WTC11 (cell line): Measurements from ENCODE around the gene SYNDIG1. TPM values are rescaled to one million over a fixed set of nuclear protein-coding genes. Genes with fewer than 3 reads are reported as not detected.

ENCODE experiments used
- ATAC-seq: fragments of 200-7000 bp; cut with Tn5 transposase; 2 replicates; pipeline ENCODE4 v1.10.0; 2021; ENCODE audit warnings: mild to moderate bottlenecking, moderate library complexity
- CTCF ChIA-PET: fragments of 300-600 bp; sonication (Branson Sonifier 250); formaldehyde crosslinking; loops from one replicate; lab custom pipeline; 2021; ENCODE audit warnings: antibody characterized with exemption; lab: Charles Lee
- POLR2A ChIA-PET: fragments of 350-600 bp; sonication (Branson Sonifier 250); formaldehyde crosslinking; loops from one replicate; lab custom pipeline; 2021; ENCODE audit warnings: antibody characterized with exemption; lab: Charles Lee
- DNase-seq: peaks from one replicate; pipeline ENCODE4 v3.0.0; 2021; ENCODE audit warnings: low spot score
- H3K27ac Mint-ChIP-seq: 2 replicates; pipeline ENCODE4 v1.8.0; 2021; ENCODE audit warnings: mixed read lengths
- H3K27me3 Mint-ChIP-seq: 2 replicates; pipeline ENCODE4 v1.8.0; 2021; ENCODE audit warnings: low read depth, mild to moderate bottlenecking, moderate library complexity, mixed read lengths
- H3K36me3 Mint-ChIP-seq: 2 replicates; pipeline ENCODE4 v1.8.0; 2021; ENCODE audit warnings: mixed read lengths
- H3K4me1 Mint-ChIP-seq: 2 replicates; pipeline ENCODE4 v1.8.0; 2022; ENCODE audit warnings: mixed read lengths
- H3K4me3 Mint-ChIP-seq: 2 replicates; pipeline ENCODE4 v1.8.0; 2021; ENCODE audit warnings: mild to moderate bottlenecking, moderate library complexity, mixed read lengths
- H3K9me3 Mint-ChIP-seq: 2 replicates; pipeline ENCODE4 v1.8.0; 2021; ENCODE audit warnings: mixed read lengths
- AR ChIP-seq: fragments of 250-450 bp; sonication (Bioruptor Pico); IDR thresholded peaks from 2 replicates; pipeline ENCODE4 v1.9.0; 2021; ENCODE audit warnings: mild to moderate bottlenecking
- CBFB ChIP-seq: sonication (generic); formaldehyde crosslinking; IDR thresholded peaks from 2 replicates; pipeline ENCODE4 v1.8.1; 2022; ENCODE audit warnings: mild to moderate bottlenecking, low read depth, missing genetic modification reagents
- CREB1 ChIP-seq: sonication (generic); formaldehyde crosslinking; IDR thresholded peaks from 2 replicates; pipeline ENCODE4 v1.8.0; 2023; ENCODE audit warnings: mild to moderate bottlenecking, missing genetic modification reagents
- CTCF ChIP-seq: fragments of 200-600 bp; IDR thresholded peaks from 2 replicates; pipeline ENCODE4 v1.8.0; 2022; ENCODE audit warnings: antibody characterized with exemption
- E2F4 ChIP-seq: sonication (generic); formaldehyde crosslinking; IDR thresholded peaks from 2 replicates; pipeline ENCODE4 v1.8.1; 2022; ENCODE audit warnings: low read depth, mild to moderate bottlenecking, moderate library complexity, missing genetic modification reagents, borderline replicate concordance
- FOXJ3 ChIP-seq: sonication (generic); formaldehyde crosslinking; IDR thresholded peaks from 2 replicates; pipeline ENCODE4 v1.9.0; 2021; ENCODE audit warnings: missing genetic modification reagents, mild to moderate bottlenecking, borderline replicate concordance
- FOXK1 ChIP-seq: sonication (generic); formaldehyde crosslinking; IDR thresholded peaks from 2 replicates; pipeline ENCODE4 v1.8.0; 2022; ENCODE audit warnings: mild to moderate bottlenecking, moderate library complexity, missing genetic modification reagents
- FOXP1 ChIP-seq: sonication (generic); formaldehyde crosslinking; IDR thresholded peaks from 2 replicates; pipeline ENCODE4 v1.8.0; 2022; ENCODE audit warnings: missing genetic modification reagents, mild to moderate bottlenecking, moderate library complexity, borderline replicate concordance
- IRF2 ChIP-seq: sonication (generic); formaldehyde crosslinking; IDR thresholded peaks from 2 replicates; pipeline ENCODE4 v1.8.0; 2022; ENCODE audit warnings: low read depth, missing genetic modification reagents, borderline replicate concordance
- KAT7 ChIP-seq: sonication (generic); formaldehyde crosslinking; IDR thresholded peaks from 2 replicates; pipeline ENCODE4 v1.8.1; 2023; ENCODE audit warnings: missing genetic modification reagents, mild to moderate bottlenecking, borderline replicate concordance
- NR1H2 ChIP-seq: sonication (generic); formaldehyde crosslinking; IDR thresholded peaks from 2 replicates; pipeline ENCODE4 v1.9.0; 2021; ENCODE audit warnings: mild to moderate bottlenecking, moderate library complexity, missing genetic modification reagents
- OVOL2 ChIP-seq: fragments of 250-450 bp; sonication (Bioruptor Pico); IDR thresholded peaks from 2 replicates; pipeline ENCODE4 v1.9.0; 2021; ENCODE audit warnings: mild to moderate bottlenecking, borderline replicate concordance
- RELA ChIP-seq: sonication (generic); formaldehyde crosslinking; IDR thresholded peaks from 2 replicates; pipeline ENCODE4 v1.8.1; 2022; ENCODE audit warnings: missing genetic modification reagents, mild to moderate bottlenecking, borderline replicate concordance
- RORB ChIP-seq: fragments of 250-450 bp; sonication (Bioruptor Pico); IDR thresholded peaks from 2 replicates; pipeline ENCODE4 v1.9.0; 2021; ENCODE audit warnings: mild to moderate bottlenecking
- STAT6 ChIP-seq: sonication (generic); formaldehyde crosslinking; conservative IDR thresholded peaks from 2 replicates; pipeline ENCODE4 v1.8.1; 2023; ENCODE audit warnings: mild to moderate bottlenecking, low read depth, missing genetic modification reagents, moderate library complexity
- TP53 ChIP-seq: sonication (generic); formaldehyde crosslinking; IDR thresholded peaks from 2 replicates; pipeline ENCODE4 v1.8.1; 2023; ENCODE audit warnings: mild to moderate bottlenecking, missing genetic modification reagents
- ZBTB43 ChIP-seq: sonication (generic); formaldehyde crosslinking; IDR thresholded peaks from 2 replicates; pipeline ENCODE4 v1.8.1; 2023; ENCODE audit warnings: mild to moderate bottlenecking, missing genetic modification reagents
- ZNF263 ChIP-seq: sonication (generic); formaldehyde crosslinking; IDR thresholded peaks from 2 replicates; pipeline ENCODE4 v1.8.1; 2022; ENCODE audit warnings: low read depth, mild to moderate bottlenecking, moderate library complexity, missing genetic modification reagents
- ZNF317 ChIP-seq: sonication (generic); formaldehyde crosslinking; IDR thresholded peaks from 2 replicates; pipeline ENCODE4 v1.8.1; 2023; ENCODE audit warnings: low read depth, mild to moderate bottlenecking, moderate library complexity, missing genetic modification reagents, borderline replicate concordance
- ZNF396 ChIP-seq: fragments of 250-450 bp; sonication (Bioruptor Pico); IDR thresholded peaks from 2 replicates; pipeline ENCODE4 v1.8.0; 2021; ENCODE audit warnings: mild to moderate bottlenecking, moderate library complexity, borderline replicate concordance
- total RNA-seq: library from RNA; stranded (reverse); gene quantifications from 3 replicates; pipeline ENCODE4 v1.2.3, GENCODE V29; 2021

SYNDIG1 gene
- total RNA-seq, 1 experiment from 2014 or later = 6.4 TPM

GRCh38 chr20:24686156-24686555 is 216.7 kb downstream of the SYNDIG1 start (continued):
- TF ChIP-seq KAT7 (no peak), CBFB (no peak), FOXJ3 (CRISPR knock-in tag) (no peak), TP53 (no peak)

GRCh38 chr20:24690408-24690807 is 221.0 kb downstream of the SYNDIG1 start:
- ChIA-PET CTCF (interaction anchor here (0.6 kb wide), 1 partner anchor 74 kb away, joined by 3 read pairs; no protein-coding TSS in a partner anchor), POLR2A (no interaction called here)
- H3K4me1 Mint-ChIP-seq = no peaks in the 10 kb centered on the region
- no peak for TF ChIP-seq FOXP1 (CRISPR knock-in tag)
- 0 out of 2 replicates have a peak, but pooled peaks have one; percentile 60 for TF ChIP-seq ZNF317 (CRISPR knock-in tag)
- H3K27ac Mint-ChIP-seq = no peak overlapping the region
- ATAC-seq (no peak), DNase-seq (no peak)
- H3K9me3 Mint-ChIP-seq = peaks cover 35% of the 10 kb centered on the region
- H3K27me3 Mint-ChIP-seq = no peaks in the 10 kb centered on the region; the same call in 1 of the 2 replicates
- no peak overlapping the region for H3K4me3 Mint-ChIP-seq
- peaks cover 6% of the 10 kb centered on the region for H3K36me3 Mint-ChIP-seq

GRCh38 chr20:24691901-24692351 is 222.5 kb downstream of the SYNDIG1 start:
- no peak overlapping the region for H3K27ac Mint-ChIP-seq
- no peak for TF ChIP-seq CREB1 (CRISPR knock-in tag)
- TF ChIP-seq CTCF = no peak
- TF ChIP-seq STAT6 (CRISPR knock-in tag) = no peak
- TF ChIP-seq RELA (CRISPR knock-in tag) = no peak
- no peak for TF ChIP-seq FOXJ3 (CRISPR knock-in tag)
- no peak for TF ChIP-seq E2F4 (CRISPR knock-in tag)
- POLR2A ChIA-PET = no interaction called here
- no peaks in the 10 kb centered on the region for H3K4me1 Mint-ChIP-seq
- H3K36me3 Mint-ChIP-seq = peaks cover 6% of the 10 kb centered on the region
- H3K27me3 Mint-ChIP-seq = no peaks in the 10 kb centered on the region; the same call in 1 of the 2 replicates
- ATAC-seq = no peak
- peaks cover 33% of the 10 kb centered on the region for H3K9me3 Mint-ChIP-seq
- DNase-seq = no peak
- no peak overlapping the region for H3K4me3 Mint-ChIP-seq
- CTCF ChIA-PET = no interaction called here

- DNase-seq = no peak
- no peak for ATAC-seq
- Mint-ChIP-seq H3K36me3 (peaks cover 3% of the 10 kb centered on the region), H3K9me3 (peaks cover 28% of the 10 kb centered on the region), H3K4me3 (no peak overlapping the region), H3K4me1 (no peaks in the 10 kb centered on the region), H3K27me3 (no peaks in the 10 kb centered on the region; the same call in 1 of the 2 replicates), H3K27ac (no peak overlapping the region)
- CTCF ChIA-PET = interaction anchor here (1.5 kb wide), 1 partner anchor 226 kb away, joined by 4 read pairs; no protein-coding TSS in a partner anchor
- POLR2A ChIA-PET = no interaction called here
- no peak for TF ChIP-seq NR1H2
- TF ChIP-seq KAT7 = no peak
- TF ChIP-seq OVOL2 = no peak
- no peak for TF ChIP-seq RORB
- TF ChIP-seq ZBTB43 = no peak
- no peak for TF ChIP-seq ZNF396 (CRISPR knock-in tag)
- no peak for TF ChIP-seq ZNF263 (CRISPR knock-in tag)
- no peak for TF ChIP-seq FOXK1 (CRISPR knock-in tag)
- TF ChIP-seq IRF2 (CRISPR knock-in tag) = no peak
- TF ChIP-seq AR (CRISPR knock-in tag) = no peak
Measured at GRCh38 chr20:24692446-24693200, 223.2 kb downstream of the SYNDIG1 start.
